ENCODE measurements around the gene FAM184B.

- TF ChIP-seq, protein P1, sequence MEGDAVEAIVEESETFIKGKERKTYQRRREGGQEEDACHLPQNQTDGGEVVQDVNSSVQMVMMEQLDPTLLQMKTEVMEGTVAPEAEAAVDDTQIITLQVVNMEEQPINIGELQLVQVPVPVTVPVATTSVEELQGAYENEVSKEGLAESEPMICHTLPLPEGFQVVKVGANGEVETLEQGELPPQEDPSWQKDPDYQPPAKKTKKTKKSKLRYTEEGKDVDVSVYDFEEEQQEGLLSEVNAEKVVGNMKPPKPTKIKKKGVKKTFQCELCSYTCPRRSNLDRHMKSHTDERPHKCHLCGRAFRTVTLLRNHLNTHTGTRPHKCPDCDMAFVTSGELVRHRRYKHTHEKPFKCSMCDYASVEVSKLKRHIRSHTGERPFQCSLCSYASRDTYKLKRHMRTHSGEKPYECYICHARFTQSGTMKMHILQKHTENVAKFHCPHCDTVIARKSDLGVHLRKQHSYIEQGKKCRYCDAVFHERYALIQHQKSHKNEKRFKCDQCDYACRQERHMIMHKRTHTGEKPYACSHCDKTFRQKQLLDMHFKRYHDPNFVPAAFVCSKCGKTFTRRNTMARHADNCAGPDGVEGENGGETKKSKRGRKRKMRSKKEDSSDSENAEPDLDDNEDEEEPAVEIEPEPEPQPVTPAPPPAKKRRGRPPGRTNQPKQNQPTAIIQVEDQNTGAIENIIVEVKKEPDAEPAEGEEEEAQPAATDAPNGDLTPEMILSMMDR (conservative IDR thresholded peaks at IDR 0.05; ENCODE audit: low read depth in 2 of 2), result no peak
- TF ChIP-seq JUNB (IDR thresholded peaks at IDR 0.05; ENCODE audit: unreplicated experiment) (no peak), POLR2AphosphoS5 (IDR thresholded peaks at IDR 0.05; ENCODE audit: low read depth) (no peak), REST (IDR thresholded peaks at IDR 0.05; ENCODE audit: unreplicated experiment) (no peak), EZH2phosphoT487 (IDR thresholded peaks at IDR 0.05; ENCODE audit: unreplicated experiment) (no peak), CREB1 (CRISPR knock-in tag; IDR thresholded peaks at IDR 0.05; ENCODE audit: low read depth) (no peak), EZH2 (IDR thresholded peaks at IDR 0.05; ENCODE audit: low read depth, unreplicated experiment) (no peak), STAT1 (IDR thresholded peaks at IDR 0.05; ENCODE audit: unreplicated experiment) (no peak), NANOG (IDR thresholded peaks at IDR 0.05; ENCODE audit: borderline replicate concordance) (no peak), ZNF114 (CRISPR knock-in tag; IDR thresholded peaks at IDR 0.05) (no peak)
- TF ChIP-seq, protein P2, sequence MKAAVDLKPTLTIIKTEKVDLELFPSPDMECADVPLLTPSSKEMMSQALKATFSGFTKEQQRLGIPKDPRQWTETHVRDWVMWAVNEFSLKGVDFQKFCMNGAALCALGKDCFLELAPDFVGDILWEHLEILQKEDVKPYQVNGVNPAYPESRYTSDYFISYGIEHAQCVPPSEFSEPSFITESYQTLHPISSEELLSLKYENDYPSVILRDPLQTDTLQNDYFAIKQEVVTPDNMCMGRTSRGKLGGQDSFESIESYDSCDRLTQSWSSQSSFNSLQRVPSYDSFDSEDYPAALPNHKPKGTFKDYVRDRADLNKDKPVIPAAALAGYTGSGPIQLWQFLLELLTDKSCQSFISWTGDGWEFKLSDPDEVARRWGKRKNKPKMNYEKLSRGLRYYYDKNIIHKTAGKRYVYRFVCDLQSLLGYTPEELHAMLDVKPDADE (IDR thresholded peaks at IDR 0.05), result no peak
Measured at GRCh38 chr4:17619416-17620105, 161.9 kb downstream of the FAM184B start.

Data from GM23338 (cell line).